ENCODE data around the gene ARPC5.

DNA sequence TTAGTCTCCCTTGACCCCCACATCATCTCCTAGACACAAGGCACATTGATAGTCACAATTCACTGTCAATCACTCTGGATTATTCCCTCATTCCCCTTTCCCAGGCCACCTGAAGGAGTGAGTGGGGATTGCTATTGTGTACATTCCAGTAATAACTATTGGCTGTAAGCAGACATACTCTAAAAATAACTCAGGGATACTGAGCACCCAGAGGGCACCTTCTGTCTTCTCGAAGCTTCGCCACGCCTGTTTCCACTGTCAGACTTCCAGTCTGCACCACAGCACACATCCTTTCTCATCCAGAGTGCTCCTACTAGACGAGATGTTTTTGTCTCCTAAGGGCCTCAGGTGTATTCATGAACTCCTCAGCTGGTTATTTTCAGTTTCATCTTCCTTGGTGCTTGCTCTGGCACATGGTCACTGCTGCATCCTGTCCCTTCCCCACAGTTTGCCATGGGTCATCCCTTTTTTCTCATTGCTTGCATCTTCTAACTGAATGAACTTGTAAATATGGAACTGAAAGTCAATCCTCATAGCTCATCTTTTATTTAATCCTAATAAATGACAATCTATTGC, 18.4 kb upstream of the ARPC5 start:
- TF ChIP-seq CTCF (IDR thresholded peaks at IDR 0.05): no peak
- TF ChIP-seq POLR2A (IDR thresholded peaks at IDR 0.05): no peak

Measured in tibial nerve (tissue), 3 donors.